Gastroesophageal sphincter (tissue), 3 donors: ENCODE measurements around the gene IFNA14.

Experiments
- EP300 ChIP-seq: sonication (generic); formaldehyde crosslinking; IDR thresholded peaks from one replicate; pipeline ENCODE4 v1.6.1; 2017; ENCODE audit warnings: antibody characterized with exemption, mild to moderate bottlenecking
- POLR2A ChIP-seq, 2 donors: fragments of 450-650 bp; IDR thresholded peaks; one replicate each; pipeline ENCODE4 v1.6.1; 2017; ENCODE audit warnings: antibody characterized with exemption in 2 of 2, mild to moderate bottlenecking in 2 of 2, moderate library complexity in 1 of 2
- POLR2AphosphoS5 ChIP-seq: sonication (generic); formaldehyde crosslinking; IDR thresholded peaks from one replicate; pipeline ENCODE4 v1.6.1; 2017; ENCODE audit warnings: antibody characterized with exemption
- TF ChIP-seq, protein P1 (sequence below), 4 experiments: fragments of 200-600 bp in 2 of 4; fragments of 450-650 bp in 2 of 4; sonication (generic) in 1 of 4; IDR thresholded peaks; one replicate each; pipeline ENCODE4 v1.5.1; 2017 to 2019; ENCODE audit warnings: antibody characterized with exemption in 4 of 4, mild to moderate bottlenecking in 2 of 4, moderate library complexity in 2 of 4

DNA sequence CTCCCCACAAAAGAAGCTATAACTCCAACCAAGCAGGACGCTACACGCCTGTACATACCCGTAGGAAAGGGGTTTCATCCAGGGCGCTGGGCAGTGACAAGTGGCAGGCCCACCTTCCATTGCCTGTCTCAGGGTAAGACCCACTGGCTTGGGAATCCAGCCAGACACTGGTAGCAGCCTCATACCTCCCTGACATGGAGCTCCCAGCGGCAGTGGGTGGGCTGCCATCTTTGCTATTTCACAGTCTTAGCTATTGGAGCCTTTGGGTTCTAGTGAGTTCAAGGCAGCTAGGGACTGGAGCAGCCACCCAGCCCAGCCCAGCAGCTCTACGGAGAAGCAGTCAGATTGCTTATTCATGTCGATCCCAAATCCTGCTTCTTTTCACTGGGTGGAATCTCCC lies 29.5 kb downstream of the IFNA14 start:
- TF ChIP-seq, protein P1, sequence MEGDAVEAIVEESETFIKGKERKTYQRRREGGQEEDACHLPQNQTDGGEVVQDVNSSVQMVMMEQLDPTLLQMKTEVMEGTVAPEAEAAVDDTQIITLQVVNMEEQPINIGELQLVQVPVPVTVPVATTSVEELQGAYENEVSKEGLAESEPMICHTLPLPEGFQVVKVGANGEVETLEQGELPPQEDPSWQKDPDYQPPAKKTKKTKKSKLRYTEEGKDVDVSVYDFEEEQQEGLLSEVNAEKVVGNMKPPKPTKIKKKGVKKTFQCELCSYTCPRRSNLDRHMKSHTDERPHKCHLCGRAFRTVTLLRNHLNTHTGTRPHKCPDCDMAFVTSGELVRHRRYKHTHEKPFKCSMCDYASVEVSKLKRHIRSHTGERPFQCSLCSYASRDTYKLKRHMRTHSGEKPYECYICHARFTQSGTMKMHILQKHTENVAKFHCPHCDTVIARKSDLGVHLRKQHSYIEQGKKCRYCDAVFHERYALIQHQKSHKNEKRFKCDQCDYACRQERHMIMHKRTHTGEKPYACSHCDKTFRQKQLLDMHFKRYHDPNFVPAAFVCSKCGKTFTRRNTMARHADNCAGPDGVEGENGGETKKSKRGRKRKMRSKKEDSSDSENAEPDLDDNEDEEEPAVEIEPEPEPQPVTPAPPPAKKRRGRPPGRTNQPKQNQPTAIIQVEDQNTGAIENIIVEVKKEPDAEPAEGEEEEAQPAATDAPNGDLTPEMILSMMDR (IDR thresholded peaks at IDR 0.05), result no peak
- TF ChIP-seq EP300 (no peak), POLR2A (IDR thresholded peaks at IDR 0.05) (no peak), POLR2AphosphoS5 (no peak)
